Tongue (tissue), 2 donors: ENCODE data around the gene ZRSR2. TPM values are rescaled to one million over a fixed set of nuclear protein-coding genes. Genes with fewer than 3 reads are reported as not detected.
"Not testable (repeated sequence)": the region's sequence is repeated elsewhere in the genome, so short reads cannot be mapped to it uniquely, and the experiment has no call there.

Experiments
- DNase-seq: peaks from one replicate; pipeline ENCODE4 v3.0.0-alpha.2; 2015
- total RNA-seq: library from RNA; depleted of rRNA; stranded (reverse); fragments of >200 nt; gene quantifications from one replicate; pipeline ENCODE4 v1.2.3, GENCODE V29; 2014

ZRSR2 gene
- 3.4 TPM for total RNA-seq

- DNase-seq: peak; percentile 87
Observed at GRCh38 chrX:15789979-15790768, at the start of gene ZRSR2. TSS of gene ZRSR2 (plus strand) at chrX:15790484. CDS start at chrX:15790496, 12 bp downstream.

- no peak for DNase-seq
Observed at GRCh38 chrX:15744181-15744867, 46.0 kb upstream of the ZRSR2 start.

GRCh38 chrX:15745179-15745578, 45.1 kb upstream of the ZRSR2 start:
- no peak for DNase-seq

DNA sequence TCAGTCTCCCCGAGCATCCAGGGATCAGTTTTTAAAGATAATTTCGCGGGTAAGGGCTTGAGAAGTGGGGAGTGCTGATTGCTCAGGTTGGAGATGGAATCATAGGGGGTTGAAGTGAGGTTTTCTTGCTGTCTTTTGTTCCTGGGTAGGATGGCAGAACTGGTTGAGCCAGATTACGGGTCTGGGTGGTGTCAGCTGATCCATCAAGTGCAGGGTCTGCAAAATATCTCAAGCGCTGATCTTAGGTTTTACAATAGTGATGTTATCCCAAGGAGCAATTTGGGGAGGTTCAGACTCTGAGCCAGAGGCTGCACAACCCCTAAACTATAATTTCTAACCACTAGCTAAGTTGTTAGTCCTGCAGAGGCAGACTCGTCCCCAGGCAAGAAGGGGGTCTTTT, 43.6 kb upstream of the ZRSR2 start:
- DNase-seq: not testable (repeated sequence)

- no peak for DNase-seq
Observed at GRCh38 chrX:15747626-15748173, 42.6 kb upstream of the ZRSR2 start.

GRCh38 chrX:15748841-15749240, 41.4 kb upstream of the ZRSR2 start:
- no peak for DNase-seq

- DNase-seq: peak; percentile 32
Observed at GRCh38 chrX:15749642-15750610, 40.4 kb upstream of the ZRSR2 start.

GRCh38 chrX:15750611-15751154, 39.6 kb upstream of the ZRSR2 start:
- no peak for DNase-seq

DNA sequence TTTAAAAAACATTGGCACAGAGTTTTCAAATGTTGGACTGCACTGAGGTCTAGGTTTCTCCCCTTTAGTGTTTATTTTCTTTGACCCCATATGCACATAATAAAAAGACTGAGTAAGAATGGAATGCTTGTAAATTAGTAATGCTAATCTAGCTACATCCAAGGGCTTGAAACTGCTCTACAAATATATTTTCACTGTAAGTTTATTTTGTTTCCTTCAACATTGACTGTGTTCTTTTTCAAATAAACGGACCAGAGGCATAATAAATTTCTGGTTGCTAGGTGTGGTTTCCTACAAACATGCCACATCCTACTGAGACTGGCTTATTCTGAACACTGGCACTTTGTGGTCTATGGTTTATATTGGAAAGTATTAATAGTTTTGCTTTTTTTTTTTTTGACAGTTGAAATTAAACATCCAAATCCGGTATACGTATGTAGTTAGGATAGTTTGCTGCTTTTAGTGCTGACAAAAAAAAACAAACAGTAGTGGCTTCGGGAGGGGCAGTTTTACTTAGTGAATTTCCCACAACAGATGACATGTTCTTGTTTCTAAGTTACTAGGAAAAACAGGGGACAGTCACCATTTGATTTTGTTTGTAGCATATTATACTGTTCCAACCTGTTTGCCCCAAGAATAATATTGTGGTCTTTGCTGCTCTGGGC, 39.0 kb upstream of the ZRSR2 start:
- peak; percentile 52 for DNase-seq

- DNase-seq: no peak
Observed at GRCh38 chrX:15755091-15755490, 35.2 kb upstream of the ZRSR2 start.

- DNase-seq: no peak
Observed at GRCh38 chrX:15758140-15758539, 32.1 kb upstream of the ZRSR2 start.

- not testable (repeated sequence) for DNase-seq
Observed at GRCh38 chrX:15759886-15760285, 30.4 kb upstream of the ZRSR2 start.

DNA sequence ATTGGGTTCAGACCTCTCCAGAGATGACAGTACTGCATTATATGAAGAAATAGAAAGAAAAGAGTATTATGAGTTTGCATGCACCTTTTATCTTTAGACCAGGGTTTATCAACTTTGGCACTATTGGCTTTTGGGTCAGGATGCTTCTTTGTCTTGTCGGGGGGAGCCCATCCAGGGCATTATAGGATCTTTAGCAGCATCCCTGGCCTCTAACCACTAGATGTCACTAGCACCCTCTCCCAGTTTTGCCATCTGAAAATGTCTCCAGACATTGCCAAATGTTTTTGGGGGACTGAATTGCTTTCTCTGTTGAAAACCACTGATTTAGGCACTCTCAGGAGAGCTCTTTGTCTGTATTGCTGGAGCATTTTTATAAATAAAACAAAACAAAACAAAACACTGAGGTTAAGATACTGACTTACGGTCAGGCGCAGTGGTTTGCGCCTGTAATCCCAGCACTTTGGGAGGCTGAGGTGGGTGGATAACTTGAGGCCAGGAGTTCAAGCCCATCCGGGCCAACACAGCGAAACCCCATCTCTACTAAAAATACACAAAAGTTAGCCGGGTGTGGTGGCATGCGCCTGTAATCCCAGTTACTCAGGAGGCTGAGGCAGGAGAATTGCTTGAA, 28.6 kb upstream of the ZRSR2 start:
- DNase-seq: peak; percentile 45

GRCh38 chrX:15769300-15769954, 20.9 kb upstream of the ZRSR2 start:
- no peak for DNase-seq

GRCh38 chrX:15781961-15782699, 8.2 kb upstream of the ZRSR2 start:
- DNase-seq: no peak

DNA sequence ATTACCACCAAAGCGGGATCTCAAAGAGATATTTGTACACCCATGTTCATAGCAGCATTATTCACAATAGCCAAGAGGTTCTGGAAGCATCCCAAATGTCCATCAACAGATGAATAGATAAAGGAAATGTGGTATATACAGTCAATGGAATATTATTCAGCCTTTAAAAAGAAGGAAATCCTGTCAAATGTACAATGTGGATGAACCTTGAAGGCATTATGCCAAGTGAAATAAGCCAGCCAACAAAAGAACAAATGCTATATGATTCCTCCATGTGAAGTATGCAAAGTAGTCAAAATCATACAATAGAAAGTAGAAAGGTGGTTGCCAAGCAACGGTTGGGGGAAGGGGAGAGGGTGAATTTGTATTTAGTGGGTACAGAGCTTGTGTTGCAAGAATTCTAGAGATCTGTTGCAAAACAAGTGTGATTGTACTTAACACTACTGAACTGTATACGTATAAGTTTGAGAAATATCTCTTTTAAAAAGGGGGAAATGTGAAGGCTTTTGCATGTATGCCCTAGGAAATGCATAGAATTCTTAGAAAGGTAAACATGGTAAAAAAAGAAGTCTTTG, 5.0 kb upstream of the ZRSR2 start:
- DNase-seq: no peak

DNA sequence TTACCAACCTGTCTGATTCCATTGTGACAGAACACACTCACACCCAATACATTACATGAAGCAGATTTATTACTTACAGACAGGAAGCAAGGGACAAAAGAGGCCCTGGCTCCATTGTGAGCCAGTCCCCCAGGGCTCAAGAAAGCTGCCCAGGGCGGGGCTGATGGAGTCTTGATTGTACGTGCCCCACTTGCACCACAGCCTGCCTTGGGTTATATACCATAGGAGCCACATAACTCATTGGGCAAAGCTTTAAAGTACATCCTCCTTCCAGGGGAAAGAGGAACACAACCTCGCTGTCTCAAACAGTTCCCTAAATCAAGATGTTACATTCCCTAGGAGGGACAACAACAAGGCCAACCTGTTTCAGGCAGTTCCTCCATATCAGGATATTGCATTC, 3.4 kb upstream of the ZRSR2 start:
- no peak for DNase-seq

DNA sequence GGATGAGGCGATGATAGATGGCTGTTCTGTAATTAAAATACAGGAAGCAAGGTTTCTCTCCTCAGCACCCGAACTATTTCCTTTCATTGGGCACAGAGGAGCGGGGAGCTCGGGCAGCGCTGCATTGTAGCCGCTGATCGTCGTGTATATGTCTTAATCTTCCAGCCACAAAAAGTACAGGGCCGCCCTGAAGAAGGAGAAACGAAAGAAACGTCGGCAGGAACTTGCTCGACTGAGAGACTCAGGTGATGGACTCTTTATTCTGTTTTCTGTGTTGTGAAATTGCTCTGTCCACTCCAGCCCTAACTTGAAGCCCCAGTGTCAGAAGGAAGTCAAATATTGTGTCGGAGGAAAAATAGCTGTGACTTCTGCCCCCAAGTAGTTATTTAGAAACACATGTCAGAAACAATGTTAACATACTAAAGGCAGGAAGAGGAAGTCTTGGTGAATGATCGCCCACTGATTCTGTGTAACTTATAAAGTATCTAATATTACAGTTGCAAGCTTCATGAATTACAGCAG, 546 bp downstream of the ZRSR2 start:
- DNase-seq: peak; percentile 22

GRCh38 chrX:15797707-15798106, 7.4 kb downstream of the ZRSR2 start:
- no peak for DNase-seq
